GM12891 (cell line): Measurements from ENCODE around the gene PAFAH1B2.
"Not testable (repeated sequence)": the region's sequence is repeated elsewhere in the genome, so short reads cannot be mapped to it uniquely, and the experiment has no call there.

ENCODE experiments used
- DNase-seq: peaks from one replicate; pipeline ENCODE4 v3.0.0; 2011; ENCODE audit warnings: low spot score; ENCODE audit not compliant: insufficient read length
- FAIRE-seq: peaks from 2 replicates; lab custom pipeline; 2011; peaks lifted over from hg19 to GRCh38; lab: Jason Lieb, UNC
- PAX5 ChIP-seq: IDR thresholded peaks from 2 replicates; pipeline ENCODE4 v1.6.1; 2011; ENCODE audit warnings: low read length, moderate library complexity, mild to moderate bottlenecking; ENCODE audit not compliant: insufficient read depth, severe bottlenecking
- POLR2A ChIP-seq: IDR thresholded peaks from 2 replicates; pipeline ENCODE4 v1.6.1; 2011; ENCODE audit warnings: low read depth, low read length, control low read depth
- POLR2AphosphoS5 ChIP-seq: IDR thresholded peaks from 2 replicates; pipeline ENCODE4 v1.6.1; 2011; ENCODE audit warnings: low read depth, low read length, control low read depth
- POU2F2 ChIP-seq: IDR thresholded peaks from 2 replicates; pipeline ENCODE4 v1.6.1; 2011; ENCODE audit warnings: low read depth, mild to moderate bottlenecking, control low read depth, low read length, moderate library complexity
- SPI1 ChIP-seq: IDR thresholded peaks from 2 replicates; pipeline ENCODE4 v1.6.1; 2011; ENCODE audit warnings: low read depth, low read length, control low read depth
- TAF1 ChIP-seq: IDR thresholded peaks from 2 replicates; pipeline ENCODE4 v1.6.1; 2011; ENCODE audit warnings: low read depth, low read length, control low read depth

PAFAH1B2 gene

GRCh38 chr11:117199916-117200812 lies 56.1 kb downstream of the PAFAH1B2 start:
- TF ChIP-seq POU2F2 (no peak), TAF1 (no peak), POLR2A (no peak), POLR2AphosphoS5 (no peak), SPI1 (no peak), PAX5 (no peak)
- FAIRE-seq, result no peak
- no peak for DNase-seq

- DNase-seq, result no peak
- no peak for FAIRE-seq
- TF ChIP-seq POU2F2, result no peak
Observed at GRCh38 chr11:117200813-117201657, 56.9 kb downstream of the PAFAH1B2 start.

- FAIRE-seq (no peak), DNase-seq (no peak)
- TF ChIP-seq POU2F2, result no peak
- TF ChIP-seq TAF1, result no peak
- TF ChIP-seq POLR2AphosphoS5, result no peak
- TF ChIP-seq POLR2A, result no peak
- no peak for TF ChIP-seq PAX5
- no peak for TF ChIP-seq SPI1
Observed at GRCh38 chr11:117201658-117202305, 57.7 kb downstream of the PAFAH1B2 start.

GRCh38 chr11:117202386-117203068 lies 58.4 kb downstream of the PAFAH1B2 start:
- FAIRE-seq, result no peak
- TF ChIP-seq TAF1 (no peak), SPI1 (no peak), POU2F2 (no peak), PAX5 (no peak), POLR2AphosphoS5 (no peak), POLR2A (no peak)
- no peak for DNase-seq

- no peak for FAIRE-seq
- TF ChIP-seq POU2F2 (no peak), POLR2A (no peak), TAF1 (no peak), POLR2AphosphoS5 (no peak)
- no peak for DNase-seq
Observed at GRCh38 chr11:117203069-117203407, 59.0 kb downstream of the PAFAH1B2 start.

GRCh38 chr11:117204283-117205080 lies 60.4 kb downstream of the PAFAH1B2 start:
- FAIRE-seq (no peak), DNase-seq (no peak)
- TF ChIP-seq POU2F2 (no peak), TAF1 (no peak), POLR2A (no peak), POLR2AphosphoS5 (no peak), SPI1 (no peak), PAX5 (no peak)

GRCh38 chr11:117205211-117205818 lies 61.2 kb downstream of the PAFAH1B2 start:
- TF ChIP-seq POLR2AphosphoS5 (no peak), TAF1 (no peak), POLR2A (no peak), SPI1 (no peak), POU2F2 (no peak), PAX5 (no peak)
- FAIRE-seq (peak; percentile 68), DNase-seq (no peak)

- DNase-seq, result not testable (repeated sequence)
- FAIRE-seq, result peak; percentile 5
Observed at GRCh38 chr11:117206111-117206510, 62.0 kb downstream of the PAFAH1B2 start.

GRCh38 chr11:117206859-117207258 lies 62.8 kb downstream of the PAFAH1B2 start:
- not testable (repeated sequence) for DNase-seq
- FAIRE-seq, result peak; percentile 80

GRCh38 chr11:117207481-117207880 lies 63.4 kb downstream of the PAFAH1B2 start:
- FAIRE-seq, DNase-seq: not testable (repeated sequence)

GRCh38 chr11:117208710-117209109 lies 64.6 kb downstream of the PAFAH1B2 start:
- DNase-seq, result not testable (repeated sequence)
- peak; percentile 26 for FAIRE-seq

GRCh38 chr11:117209351-117210125 lies 65.5 kb downstream of the PAFAH1B2 start:
- FAIRE-seq, result peak; percentile 47
- DNase-seq, result not testable (repeated sequence)
